Loucy (cell line): Measurements from ENCODE around the gene GRID2.

ENCODE experiments used
- EZH2phosphoT487 ChIP-seq: fragments of 200-600 bp; IDR thresholded peaks from 2 replicates; pipeline ENCODE4 v1.6.1; 2018; ENCODE audit warnings: antibody characterized with exemption, mild to moderate bottlenecking, moderate library complexity, borderline replicate concordance
- TF ChIP-seq, protein P1 (sequence below): fragments of 200-600 bp; sonication (generic); conservative IDR thresholded peaks from 2 replicates; pipeline ENCODE4 v1.5.1; 2014; ENCODE audit warnings: mild to moderate bottlenecking, antibody characterized with exemption, low read length

DNA sequence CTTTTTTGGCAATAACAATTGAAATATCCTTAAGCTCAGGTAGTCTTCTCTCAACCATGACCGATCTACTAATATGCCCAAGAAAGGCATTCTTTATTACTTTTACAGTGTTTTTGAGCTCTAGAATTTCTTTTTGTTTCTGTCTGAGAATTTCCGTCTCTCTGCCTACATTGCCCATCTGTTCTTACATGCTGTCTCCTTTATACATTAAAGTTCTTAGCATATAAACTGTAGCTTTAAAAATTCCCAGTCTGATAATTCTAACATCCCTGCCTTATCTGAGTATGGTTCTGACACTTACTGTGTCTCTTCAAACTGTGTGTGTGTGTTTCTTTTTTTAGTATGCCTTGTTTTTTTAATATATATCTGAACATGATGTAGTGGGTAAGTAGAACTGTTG lies 658.1 kb downstream of the GRID2 start:
- no peak for TF ChIP-seq EZH2phosphoT487
- TF ChIP-seq, protein P1, sequence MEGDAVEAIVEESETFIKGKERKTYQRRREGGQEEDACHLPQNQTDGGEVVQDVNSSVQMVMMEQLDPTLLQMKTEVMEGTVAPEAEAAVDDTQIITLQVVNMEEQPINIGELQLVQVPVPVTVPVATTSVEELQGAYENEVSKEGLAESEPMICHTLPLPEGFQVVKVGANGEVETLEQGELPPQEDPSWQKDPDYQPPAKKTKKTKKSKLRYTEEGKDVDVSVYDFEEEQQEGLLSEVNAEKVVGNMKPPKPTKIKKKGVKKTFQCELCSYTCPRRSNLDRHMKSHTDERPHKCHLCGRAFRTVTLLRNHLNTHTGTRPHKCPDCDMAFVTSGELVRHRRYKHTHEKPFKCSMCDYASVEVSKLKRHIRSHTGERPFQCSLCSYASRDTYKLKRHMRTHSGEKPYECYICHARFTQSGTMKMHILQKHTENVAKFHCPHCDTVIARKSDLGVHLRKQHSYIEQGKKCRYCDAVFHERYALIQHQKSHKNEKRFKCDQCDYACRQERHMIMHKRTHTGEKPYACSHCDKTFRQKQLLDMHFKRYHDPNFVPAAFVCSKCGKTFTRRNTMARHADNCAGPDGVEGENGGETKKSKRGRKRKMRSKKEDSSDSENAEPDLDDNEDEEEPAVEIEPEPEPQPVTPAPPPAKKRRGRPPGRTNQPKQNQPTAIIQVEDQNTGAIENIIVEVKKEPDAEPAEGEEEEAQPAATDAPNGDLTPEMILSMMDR: no peak
